HG03025 (cell line): ENCODE results near the gene C10orf53.

Source experiments
- ATAC-seq: cut with Tn5 transposase; IDR thresholded peaks from one replicate; pipeline ENCODE4 v1.9.1; 2021; ENCODE audit warnings: mild to moderate bottlenecking, moderate library complexity; ENCODE audit not compliant: unreplicated experiment, low FRiP score

The C10orf53 gene

DNA sequence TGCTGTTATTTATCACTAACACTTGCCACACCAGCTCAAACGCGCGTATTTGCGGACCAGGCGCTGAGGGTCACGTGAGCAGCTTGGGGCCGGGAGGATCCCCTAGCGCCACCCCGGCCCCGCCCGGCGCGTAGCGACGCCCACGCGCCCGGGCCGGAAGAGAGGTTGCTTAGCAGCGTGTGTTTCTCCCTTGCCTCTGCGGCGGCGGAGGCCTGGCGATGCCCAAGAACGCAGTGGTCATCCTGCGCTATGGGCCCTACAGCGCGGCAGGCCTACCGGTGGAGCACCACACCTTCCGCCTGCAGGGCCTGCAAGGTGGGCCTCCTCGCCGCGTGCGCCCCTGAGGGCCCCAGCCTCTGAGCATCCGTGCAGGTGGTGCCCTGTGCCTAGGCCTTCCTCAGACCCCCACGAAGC, at the start of gene C10orf53:
Gene C10orf53, plus strand, starts transcription at position 172 of the 414 bp plus-strand sequence. Its CDS starts 47 bp downstream, at position 219.
- ATAC-seq, result no peak

- ATAC-seq, result no peak
Measured at GRCh38 chr10:49631975-49632374, 47.5 kb upstream of the C10orf53 start.

- no peak for ATAC-seq
Measured at GRCh38 chr10:49632406-49633317, 46.8 kb upstream of the C10orf53 start.

GRCh38 chr10:49633327-49634068, 46.0 kb upstream of the C10orf53 start:
- ATAC-seq, result no peak

- ATAC-seq, result no peak
Measured at GRCh38 chr10:49634069-49634660, 45.3 kb upstream of the C10orf53 start.

- ATAC-seq, result no peak
Measured at GRCh38 chr10:49642311-49642710, 37.1 kb upstream of the C10orf53 start.

DNA sequence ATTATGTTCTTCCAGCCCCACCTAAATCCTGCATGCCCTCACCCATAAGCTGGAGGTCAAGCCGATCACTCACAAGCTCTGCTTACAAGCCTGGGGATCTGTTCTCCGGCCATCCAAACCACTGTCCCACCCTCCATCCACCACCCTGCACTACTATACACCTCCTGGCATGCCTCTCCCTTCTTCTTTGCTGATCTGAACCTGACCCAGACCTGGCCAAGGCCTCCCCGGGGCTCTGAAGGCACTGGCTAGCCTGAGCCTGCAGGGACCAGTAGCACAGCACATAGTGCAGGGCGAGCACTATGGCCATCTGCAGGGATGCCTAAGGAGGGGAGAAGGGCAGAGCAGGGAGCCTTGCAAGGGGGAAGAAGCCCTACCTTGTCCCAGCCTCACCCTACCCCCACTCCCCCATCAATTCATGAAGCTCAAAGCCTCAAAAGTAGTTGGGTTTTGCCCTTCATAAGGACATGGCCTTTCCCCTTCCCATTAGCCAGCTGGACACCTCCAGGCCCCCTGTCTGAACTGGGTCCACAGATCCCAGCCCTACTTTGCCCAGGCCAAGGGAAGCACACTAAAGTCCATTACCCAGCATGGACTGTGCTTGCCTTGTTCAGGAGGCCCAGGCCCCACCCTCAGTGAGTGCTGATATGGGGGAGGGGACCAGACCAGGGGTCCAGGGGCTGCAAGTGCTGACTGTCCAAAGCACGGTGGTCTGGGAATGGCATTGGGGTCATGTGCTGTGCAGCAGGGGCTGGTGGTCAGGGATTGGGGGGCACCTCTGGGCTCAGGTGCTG, 36.0 kb upstream of the C10orf53 start:
- ATAC-seq, result no peak

GRCh38 chr10:49644035-49644646, 35.3 kb upstream of the C10orf53 start:
- ATAC-seq, result no peak

DNA sequence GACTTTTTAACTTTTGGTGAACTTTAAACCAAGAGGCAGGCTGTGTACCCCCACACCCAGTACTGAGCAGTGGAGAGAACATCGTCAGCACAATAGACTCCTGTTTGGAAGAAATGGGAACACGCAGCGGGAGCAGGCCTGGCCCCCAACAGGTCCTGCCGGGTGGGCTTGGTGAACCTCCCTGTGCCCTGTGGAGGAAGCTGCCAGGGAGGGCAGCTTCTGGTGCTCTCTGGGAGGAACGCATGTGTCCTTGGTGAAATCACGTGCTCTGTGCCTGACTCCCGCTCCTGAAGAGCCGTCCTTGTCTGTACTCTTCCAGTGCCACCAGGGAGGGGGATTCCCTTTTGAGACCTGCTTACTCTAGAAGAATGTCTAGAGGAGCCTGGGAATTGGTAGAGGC, 34.0 kb upstream of the C10orf53 start:
- no peak for ATAC-seq

- ATAC-seq, result no peak
Measured at GRCh38 chr10:49645871-49646870, 33.3 kb upstream of the C10orf53 start.

DNA sequence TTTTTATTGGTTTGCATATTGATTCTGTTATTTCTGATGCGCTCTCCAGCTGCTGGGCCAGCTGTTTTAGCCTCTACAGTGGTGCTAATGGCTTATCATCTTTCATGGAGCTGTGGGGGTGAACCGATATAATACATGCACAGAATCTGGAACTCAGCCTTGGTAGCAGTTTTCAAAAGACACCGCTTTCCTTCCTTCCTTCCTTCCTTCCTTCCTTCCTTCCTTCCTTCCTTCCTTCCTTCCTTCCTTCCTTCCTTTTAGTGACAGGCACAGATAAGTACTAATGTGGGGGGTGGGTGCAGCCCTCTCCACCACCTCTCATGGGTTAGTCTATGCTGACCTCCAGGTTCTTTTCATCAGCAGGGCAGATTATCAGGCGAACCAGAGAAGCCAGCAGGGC, 31.9 kb upstream of the C10orf53 start:
- no peak for ATAC-seq

DNA sequence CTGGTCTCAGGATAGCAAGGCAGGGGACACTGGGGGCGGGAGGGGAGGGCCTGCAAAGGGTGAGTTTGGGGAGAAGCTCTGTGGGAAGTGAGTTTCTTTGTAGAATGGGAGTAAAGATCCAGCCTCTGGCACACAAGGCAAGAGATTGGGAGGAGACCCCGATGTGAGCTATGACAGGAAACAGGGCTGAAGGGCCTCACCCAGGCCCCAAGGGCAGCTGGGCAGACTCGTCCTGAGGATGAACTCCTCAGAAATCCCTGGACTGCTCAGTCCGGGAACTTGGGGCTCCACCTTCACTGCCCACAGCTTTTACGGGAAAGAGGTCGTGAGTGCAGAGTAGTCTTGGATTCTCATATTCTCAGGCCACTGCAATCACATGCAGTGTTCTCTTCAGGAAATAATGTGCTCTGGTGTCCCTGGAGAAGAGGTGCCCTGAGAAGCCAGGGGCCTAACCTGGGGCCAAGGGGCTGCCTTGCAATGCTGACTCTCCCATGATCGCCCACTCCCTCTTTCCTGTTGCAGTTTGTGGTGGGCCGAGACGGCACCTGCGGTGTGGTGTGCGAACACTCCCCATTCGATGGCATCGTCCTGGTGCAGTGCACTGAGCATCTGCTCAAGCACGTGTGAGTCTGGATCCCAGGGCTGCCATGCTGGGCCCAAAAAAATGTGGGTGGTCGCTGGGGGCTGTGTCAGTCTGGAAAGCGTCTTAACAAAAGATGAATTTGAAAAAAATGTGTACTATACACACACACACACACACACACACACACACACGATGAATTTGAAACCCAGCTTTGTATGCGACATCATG, 31.3 kb upstream of the C10orf53 start:
- no peak for ATAC-seq

- no peak for ATAC-seq
Measured at GRCh38 chr10:49649294-49649693, 30.2 kb upstream of the C10orf53 start.

DNA sequence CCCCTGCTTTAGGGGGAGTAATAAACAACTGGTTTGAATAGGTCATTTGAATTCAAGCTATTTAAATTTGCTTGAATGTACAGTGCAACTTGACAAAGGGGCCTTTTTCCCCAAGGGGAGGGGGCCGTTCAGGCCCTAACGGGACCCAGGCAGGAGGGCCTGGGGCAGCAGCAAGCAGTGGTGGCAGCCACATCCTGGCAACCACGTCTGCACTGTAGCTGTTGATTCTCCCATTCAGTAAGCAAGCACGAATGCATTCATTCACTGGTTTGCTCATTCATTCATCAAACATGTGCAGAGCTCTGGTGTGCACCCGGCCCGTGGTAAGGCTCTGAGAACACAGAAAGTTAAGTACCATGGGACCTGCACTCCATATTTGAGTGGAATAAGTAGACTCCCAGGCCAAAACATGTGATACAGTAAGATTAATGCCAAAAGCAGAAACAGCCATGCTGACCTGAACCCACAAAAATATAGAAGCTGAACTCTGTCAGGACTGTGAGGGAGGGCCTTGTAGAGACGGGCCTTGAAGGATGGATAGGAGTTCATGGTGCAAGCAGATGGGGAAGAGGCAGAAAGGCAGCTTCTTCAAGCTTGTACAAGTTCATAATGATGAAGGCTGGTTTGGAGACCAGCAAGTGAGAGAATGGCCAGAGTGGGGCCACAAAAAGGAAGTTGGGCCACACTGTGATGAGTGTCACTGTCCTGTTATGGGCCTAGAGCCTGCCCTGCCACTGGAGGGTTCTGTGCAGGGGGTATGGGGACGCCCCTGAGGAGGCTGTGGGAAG, 29.3 kb upstream of the C10orf53 start:
- no peak for ATAC-seq

DNA sequence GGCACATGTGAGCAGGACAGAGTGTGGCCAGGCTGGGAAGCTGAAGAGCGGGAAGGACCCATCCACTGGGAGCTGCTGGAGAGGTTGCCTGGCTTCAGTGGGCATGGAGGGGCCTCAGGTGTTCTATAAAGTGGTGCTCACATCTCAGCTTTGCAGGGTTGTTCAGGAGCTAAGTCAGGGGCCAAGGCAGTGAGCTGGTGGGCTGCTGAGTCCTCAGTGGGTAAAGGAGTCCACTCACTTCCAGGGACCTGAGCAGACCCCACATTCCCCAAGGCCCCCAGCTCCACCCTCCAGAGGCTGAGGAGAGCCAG, 28.8 kb upstream of the C10orf53 start:
- no peak for ATAC-seq

DNA sequence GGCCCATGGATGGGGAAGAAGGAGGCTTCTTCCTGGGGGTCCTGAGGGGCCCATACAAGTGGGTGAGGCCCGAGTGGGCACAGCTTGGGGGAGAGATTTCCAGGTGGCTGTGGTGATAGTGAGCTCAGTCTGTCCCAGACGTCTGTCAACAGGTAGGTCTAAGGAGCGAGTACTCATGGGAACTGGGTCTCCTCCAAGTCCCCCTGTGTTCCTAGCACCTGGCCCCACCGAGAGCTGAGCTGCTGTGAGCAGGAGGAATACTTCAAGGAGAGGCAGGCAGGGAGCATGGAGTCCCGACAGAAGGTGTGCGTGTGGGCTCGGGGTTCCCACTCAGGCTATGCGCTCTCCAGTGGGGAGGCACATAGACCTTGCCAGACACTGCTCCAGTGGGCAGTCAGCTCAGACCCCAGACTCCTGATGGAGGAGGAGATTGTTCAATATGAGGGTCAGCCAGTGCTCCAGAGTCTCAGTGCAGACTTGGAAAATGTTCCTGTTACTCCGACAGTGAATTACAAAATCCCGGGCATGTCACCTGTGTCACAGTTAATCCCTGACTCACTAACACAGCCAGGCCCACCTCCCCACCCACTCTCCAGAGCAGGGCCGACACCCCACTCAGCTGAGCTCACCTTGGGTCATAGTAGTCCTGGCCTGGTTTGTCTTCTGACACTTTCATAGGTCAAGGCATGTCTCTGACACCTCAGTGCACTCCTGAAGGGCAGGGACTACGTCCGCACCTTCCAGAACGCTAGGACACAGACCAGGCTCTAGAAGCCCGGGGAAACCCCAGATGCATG, 28.2 kb upstream of the C10orf53 start:
- no peak for ATAC-seq

DNA sequence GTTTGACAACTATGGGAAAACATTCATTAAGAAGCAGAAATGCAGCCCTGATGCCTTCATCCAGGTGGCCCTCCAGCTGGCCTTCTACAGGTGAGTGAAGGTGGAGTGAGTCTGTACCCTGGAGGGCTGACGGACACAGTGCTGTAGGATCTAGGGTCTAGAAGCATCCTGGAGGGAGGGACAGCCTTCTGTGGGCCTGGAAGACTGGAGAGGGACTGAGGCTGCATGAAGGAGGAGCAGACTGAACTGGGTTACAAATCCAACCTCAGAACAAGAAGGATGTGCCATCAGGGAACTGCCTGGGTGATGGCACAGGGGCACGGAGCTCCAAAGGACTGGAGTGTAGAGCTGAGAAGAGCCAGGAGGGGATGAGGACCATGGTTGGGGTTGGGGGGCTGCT, 27.5 kb upstream of the C10orf53 start:
- ATAC-seq, result no peak
